NCI-H1105 (cell line): ENCODE measurements around the gene TMEM135.
"Not testable (repeated sequence)": the region's sequence is repeated elsewhere in the genome, so short reads cannot be mapped to it uniquely, and the experiment has no call there.

Source experiments
- DNase-seq: peaks from one replicate; lab custom pipeline; 2025; lab: John Stamatoyannopoulos, UW

Gene TMEM135

GRCh38 chr11:87037450-87038234 is at the start of gene TMEM135:
TMEM135 (plus strand) TSS chr11:87037934; CDS start chr11:87038046, 112 bp downstream.
- DNase-seq = peak; percentile 97

DNA sequence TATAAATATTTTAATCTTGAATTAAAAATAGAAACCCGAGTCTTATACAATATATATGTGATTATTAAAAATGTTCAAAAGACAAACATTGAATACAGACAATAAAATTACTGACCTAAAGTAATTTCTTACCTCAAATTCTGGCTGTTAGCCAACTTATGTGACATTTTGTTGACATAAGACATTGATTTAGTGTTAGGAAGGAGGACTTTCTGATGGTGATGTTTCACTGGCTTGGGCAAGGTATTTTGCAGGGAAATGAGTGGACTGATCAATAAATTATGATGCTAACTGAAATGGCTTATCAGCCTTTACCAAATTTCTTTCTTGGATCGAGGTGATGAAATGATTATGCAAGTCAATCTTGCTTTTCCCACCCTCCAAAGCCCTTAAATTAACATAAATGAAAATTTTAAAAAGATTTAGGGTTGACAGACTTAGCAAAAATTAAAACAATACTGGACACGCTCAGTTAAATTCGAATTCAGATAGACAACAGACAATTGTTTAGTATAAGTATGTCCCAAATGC is 49.3 kb upstream of the TMEM135 start:
- peak; percentile 19 for DNase-seq

GRCh38 chr11:86990031-86990430 is 47.7 kb upstream of the TMEM135 start:
- no peak for DNase-seq

DNA sequence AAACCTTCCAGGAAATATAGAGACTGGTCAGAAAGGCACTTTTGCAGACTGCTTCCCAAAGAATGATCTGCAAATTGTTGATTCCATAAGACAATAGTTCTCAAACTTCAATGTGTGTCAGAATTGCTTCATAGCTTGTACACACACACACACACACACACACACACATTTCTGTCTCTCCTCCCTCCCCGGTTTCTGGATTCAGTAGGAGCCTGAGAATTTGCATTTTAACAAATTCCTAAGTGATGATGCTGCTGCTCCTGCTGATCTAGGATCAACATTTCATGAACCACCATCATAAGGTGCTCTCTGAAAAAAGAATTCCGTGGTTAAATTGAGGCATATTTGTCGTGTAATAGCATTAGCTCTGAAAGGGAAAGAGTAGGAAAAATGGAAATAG is 47.2 kb upstream of the TMEM135 start:
- no peak for DNase-seq

DNA sequence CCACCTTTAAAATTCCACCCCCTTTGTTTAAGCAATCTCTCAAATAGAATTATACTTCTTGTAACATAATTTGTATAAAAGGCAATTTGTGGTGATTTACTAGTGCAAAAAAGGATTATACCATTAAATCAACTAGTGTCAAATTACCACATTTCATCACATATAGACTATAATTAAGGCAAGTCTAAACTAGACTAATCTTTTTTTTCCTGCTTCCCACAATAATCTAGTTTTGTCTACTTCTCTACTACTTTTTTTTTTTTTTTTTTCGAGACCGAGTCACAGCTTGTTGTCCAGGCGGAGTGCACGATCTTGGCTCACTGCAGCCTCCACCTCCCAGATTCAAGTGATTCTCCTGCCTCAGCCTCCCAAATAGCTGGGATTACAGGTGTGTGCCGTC is 46.4 kb upstream of the TMEM135 start:
- DNase-seq = no peak

- DNase-seq = not testable (repeated sequence)
Observed at GRCh38 chr11:86992340-86992739, 45.4 kb upstream of the TMEM135 start.

- DNase-seq = no peak
Observed at GRCh38 chr11:86993031-86993430, 44.7 kb upstream of the TMEM135 start.

- DNase-seq = no peak
Observed at GRCh38 chr11:86996953-86997570, 40.7 kb upstream of the TMEM135 start.

DNA sequence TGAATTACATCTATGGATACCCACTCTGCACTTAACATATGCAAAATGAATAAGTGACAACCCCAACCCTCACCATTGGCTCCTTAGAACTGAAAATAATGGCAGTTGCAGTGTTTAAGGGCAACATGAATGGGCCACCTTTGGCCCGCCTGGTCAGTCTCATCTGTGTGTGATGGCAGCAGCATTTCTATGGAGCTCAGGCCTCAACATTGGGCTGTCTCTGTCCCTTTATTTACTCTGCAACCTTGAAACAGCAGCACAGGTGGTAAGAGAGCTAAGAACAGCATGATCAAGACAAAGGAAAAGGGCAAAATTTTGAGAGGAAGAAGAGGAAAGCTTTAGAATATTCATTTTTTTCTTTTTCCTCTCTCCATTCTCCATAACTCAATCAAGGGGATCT is 38.3 kb upstream of the TMEM135 start:
- no peak for DNase-seq

- DNase-seq = no peak
Observed at GRCh38 chr11:86999859-87000753, 37.6 kb upstream of the TMEM135 start.

DNA sequence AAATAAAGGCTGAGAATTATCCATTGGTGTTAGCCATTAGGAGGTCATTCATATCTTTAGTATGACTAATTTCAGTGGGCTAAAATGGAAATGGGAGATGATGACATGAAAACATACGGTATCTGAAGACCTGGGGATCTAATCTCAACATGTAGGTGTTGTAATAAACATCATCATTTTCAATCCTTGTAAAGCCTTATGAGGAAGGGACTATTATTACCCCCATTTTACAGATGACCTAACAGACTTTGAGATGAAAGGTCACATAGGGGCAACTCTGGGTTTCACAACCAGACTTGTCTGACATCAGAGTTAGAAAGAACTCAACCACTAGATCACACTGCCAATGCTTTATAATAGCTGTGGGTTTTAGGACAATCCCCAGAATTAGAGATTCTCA is 34.8 kb upstream of the TMEM135 start:
- DNase-seq = no peak

DNA sequence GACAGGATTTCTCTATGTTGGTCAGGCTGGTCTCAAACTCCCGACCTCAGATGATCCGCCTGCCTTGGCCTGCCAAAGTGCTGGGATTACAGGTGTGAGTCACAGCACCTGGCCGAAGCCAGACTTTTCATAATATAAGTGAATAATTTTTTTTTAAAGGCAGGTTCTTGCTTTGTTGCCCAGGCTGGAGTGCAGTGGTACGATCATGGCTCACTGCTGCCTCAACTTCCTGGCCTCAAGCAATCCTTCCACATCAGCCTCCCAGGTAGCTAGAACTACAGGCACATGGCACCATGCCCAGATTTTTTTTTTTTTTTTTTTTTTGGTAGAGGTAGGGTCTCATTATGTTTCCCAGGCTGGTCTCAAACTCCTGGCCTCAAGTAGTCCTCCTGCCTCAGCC is 33.5 kb upstream of the TMEM135 start:
- DNase-seq = not testable (repeated sequence)

- DNase-seq = no peak
Observed at GRCh38 chr11:87005569-87005921, 32.2 kb upstream of the TMEM135 start.

GRCh38 chr11:87006035-87006434 is 31.7 kb upstream of the TMEM135 start:
- DNase-seq = no peak

DNA sequence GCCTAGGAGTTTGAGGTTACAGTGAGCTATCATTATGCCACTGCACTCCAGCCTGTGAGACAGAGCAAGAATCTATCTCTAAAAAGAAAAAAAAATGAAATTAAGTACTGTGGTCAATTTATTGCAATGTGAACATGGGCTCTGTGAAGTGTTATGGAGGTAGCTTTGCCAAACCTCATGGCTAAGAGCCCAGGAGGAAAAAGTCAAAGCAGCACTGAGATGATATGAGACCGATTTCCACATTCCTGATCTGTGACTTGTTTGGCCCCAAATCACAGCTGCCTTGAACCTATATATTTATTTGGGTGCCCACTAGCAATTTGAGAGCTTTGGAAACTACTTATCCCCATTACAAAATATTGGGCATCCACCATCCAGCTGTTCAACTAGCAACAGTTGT is 29.8 kb upstream of the TMEM135 start:
- DNase-seq = no peak

- no peak for DNase-seq
Observed at GRCh38 chr11:87012089-87012488, 25.6 kb upstream of the TMEM135 start.

GRCh38 chr11:87012673-87013072 is 25.1 kb upstream of the TMEM135 start:
- DNase-seq = no peak

- DNase-seq = no peak
Observed at GRCh38 chr11:87013912-87014825, 23.6 kb upstream of the TMEM135 start.

DNA sequence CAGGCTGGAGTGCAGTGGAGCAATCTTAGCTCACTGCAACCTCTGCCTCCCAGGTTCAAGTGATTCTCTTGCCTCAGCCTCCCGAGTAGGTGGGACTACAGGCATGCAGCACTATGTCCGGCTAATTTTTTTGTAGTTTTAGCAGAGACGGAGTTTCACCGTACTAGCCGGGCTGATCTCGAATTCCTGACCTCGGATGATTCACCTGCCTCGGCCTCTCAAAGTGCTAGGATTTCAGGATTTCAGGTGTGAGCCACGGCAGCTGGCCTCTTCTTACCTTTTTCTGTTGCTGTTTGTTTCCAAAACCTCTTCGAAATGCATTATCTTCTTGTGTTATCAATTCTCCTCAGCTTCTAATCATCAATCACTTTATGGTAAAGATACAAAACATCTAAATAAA is 22.1 kb upstream of the TMEM135 start:
- no peak for DNase-seq

DNA sequence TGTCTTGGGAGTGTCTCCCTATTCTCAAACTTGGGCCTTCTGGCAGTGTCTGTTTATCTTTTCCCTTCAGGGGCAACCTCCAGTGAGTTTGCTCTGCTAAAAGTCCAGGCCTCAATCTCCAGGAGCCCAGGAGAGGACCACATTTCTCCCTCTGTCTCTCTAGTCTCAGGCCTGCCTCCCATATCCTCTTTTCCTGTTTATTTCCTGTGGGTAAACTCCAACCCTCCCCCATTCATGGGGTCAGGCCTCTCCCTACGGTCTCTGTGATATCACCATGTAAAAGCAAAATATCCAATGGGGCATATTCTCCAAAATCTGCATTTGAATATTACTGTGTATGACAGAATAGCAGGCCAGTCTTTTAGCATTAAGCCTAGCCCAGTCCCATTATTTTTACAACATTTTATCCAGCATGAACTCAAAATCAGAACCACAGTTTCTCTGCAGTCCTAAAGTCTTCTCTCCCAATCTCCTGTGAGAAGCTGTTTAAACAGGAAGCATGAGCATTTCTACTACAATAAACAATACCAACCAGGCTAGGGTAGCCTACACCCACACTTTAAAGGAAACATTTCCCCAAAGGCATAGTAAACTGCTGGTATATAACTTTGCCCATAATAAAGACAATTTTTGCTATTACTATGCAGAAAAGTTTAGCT is 18.0 kb upstream of the TMEM135 start:
- no peak for DNase-seq

- no peak for DNase-seq
Observed at GRCh38 chr11:87020336-87020735, 17.4 kb upstream of the TMEM135 start.
